Measurements from ENCODE around the gene LRFN5.
"Not testable (repeated sequence)": the region's sequence is repeated elsewhere in the genome, so short reads cannot be mapped to it uniquely, and the experiment has no call there.

Gene LRFN5

DNA sequence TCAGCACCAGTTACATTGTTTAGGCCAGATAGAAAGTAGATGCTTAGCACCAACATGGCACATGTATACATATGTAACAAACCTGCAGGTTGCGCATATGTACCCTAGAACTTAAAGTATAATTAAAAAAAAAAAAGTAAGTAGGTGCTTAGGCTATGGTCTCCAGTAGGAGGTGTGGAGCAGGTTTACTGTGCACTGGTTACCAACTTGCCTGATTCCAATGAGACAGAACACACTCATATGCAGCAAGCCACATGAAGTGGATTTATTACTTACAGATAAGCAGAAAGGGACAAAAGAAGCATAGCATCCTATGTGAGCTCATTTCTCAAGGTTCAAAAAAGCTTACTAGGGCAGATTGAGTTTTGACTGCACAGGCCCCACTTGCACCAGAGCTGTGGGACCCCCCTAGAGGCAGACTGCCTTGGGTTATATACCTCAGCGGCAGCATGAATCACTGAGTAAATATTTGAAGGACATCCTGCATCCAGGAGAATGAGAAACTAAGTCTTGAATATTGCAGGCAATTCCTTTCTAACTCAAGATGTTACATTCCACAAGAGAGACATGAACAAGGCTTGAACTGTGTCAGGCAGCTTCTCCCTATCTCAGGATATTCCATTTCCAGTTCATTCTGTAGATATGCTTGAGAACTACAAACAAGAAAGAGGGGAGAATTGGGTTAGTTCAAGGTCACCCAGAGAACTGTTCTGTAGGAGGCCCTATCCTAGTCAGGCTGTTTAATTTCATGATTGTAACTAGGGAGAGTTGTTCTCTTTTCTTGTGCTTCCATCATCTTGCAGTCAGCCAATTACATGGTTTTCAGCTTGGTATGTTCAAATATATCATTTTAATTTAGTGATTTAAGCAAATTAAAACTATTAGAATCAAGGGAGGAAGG is 30.1 kb downstream of the LRFN5 start:
- FAIRE-seq, result no peak
- DNase-seq (ENCODE audit: low spot score), result peak; percentile 4

DNA sequence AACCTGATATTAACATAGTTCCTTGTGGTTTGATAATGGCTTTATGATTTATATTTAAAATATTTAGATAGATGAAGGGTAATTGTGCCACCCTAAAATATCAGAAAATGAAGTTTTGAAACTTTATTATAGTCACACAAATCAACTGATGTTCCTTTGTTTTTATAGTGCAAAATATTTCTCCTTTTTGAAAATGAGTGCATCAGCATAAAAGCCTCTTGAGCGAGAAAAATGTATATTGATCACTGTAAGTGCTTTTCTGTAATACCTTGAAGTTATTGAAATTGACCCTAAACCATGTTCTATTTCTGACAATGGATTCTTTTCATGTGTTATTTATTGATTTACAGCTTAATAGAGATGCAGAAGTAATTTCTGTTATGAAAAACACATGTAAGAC is 35.0 kb downstream of the LRFN5 start:
- DNase-seq (ENCODE audit: low spot score) (no peak), FAIRE-seq (no peak)

DNA sequence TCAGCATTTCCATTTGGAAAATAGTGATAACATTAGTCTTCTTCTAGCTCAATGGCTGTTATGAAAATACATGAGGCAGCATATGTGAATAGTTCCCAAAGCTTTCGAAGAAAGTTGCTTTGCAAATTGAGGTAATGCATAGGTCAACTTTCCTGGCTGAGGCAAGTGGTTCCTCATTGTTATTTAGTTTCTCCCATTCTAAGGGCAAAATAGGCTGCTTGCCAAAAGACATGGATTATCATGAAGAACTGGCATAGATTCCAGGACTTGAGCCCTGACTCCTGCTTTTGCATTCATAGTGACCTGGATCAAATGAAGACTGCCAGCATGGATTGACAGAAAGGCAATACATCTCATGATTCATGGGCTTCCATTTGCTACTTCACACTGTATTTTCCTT is 35.7 kb downstream of the LRFN5 start:
- DNase-seq (ENCODE audit: low spot score), result no peak
- FAIRE-seq, result no peak

DNA sequence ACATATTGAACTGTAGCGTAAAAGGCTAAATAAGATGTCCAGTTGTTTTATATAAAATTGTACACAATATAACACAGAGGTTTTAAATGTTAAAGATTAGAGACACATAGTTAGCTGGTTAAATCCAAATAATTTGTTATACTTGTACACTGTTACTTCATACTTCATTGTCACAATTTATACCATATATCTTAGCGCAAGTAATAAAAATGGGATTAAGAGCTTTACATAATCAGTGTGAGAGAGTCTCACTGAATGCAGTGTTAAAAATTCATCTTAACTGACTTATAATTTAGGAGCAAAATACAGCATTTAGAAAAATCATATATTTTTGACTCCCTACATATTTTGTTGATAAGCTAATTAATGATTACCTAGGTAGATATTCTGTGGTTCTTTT is 36.1 kb downstream of the LRFN5 start:
- FAIRE-seq (no peak), DNase-seq (ENCODE audit: low spot score) (no peak)

- no peak for DNase-seq (ENCODE audit: low spot score)
- no peak for FAIRE-seq
Measured at GRCh38 chr14:41644606-41645005, 37.9 kb downstream of the LRFN5 start.

DNA sequence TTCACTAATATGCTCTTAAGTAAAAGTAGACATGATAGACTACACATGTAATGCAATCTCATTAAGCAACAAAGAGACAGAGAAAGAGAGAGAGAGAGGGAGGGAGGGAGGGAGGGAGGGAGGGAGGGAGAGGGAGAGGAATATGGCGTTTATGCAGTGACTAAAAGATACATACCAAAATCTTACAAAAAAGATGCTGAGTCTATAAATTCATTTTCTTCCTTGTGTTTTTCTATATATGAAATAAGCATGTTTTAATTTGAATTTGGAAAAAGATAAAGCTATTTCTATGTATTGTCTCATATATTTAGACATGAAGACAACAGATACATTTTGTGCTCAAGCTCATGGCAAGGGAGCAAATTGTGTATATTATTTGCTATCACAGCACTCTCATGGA is 44.1 kb downstream of the LRFN5 start:
- FAIRE-seq (no peak), DNase-seq (ENCODE audit: low spot score) (no peak)

- no peak for DNase-seq (ENCODE audit: low spot score)
- FAIRE-seq, result no peak
Measured at GRCh38 chr14:41654196-41654595, 47.5 kb downstream of the LRFN5 start.

DNA sequence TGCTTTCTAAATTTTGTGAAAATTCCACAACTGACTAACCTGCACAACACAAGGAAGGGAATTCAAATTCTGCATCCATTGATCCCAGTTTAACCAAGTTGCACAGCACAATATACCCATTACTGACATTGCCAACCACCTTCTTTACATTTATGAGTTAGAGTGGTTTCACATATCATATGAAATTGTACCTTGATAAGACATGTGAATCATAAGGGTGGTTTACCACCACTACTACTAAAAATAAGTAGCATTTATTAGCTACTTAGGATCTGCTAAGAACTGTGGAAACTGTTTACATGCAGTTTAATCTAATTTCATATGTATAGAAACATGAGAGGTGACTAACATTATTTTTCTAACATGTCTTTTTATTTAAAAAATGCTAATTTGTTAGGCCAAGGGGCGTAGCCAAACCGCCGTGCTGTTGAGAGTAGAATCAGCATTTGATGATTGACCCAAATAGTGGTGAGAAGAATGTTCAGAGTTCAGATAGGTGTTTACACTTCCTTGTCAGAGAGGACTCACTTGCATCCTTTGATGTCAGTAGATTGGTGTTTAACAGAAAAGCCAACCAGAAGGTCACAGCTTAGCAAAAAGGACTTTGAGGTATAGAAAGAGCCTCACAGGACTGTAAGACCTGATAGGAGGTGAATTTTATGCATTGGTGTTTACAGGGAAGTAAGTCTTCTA is 56.2 kb downstream of the LRFN5 start:
- no peak for DNase-seq (ENCODE audit: low spot score)

DNA sequence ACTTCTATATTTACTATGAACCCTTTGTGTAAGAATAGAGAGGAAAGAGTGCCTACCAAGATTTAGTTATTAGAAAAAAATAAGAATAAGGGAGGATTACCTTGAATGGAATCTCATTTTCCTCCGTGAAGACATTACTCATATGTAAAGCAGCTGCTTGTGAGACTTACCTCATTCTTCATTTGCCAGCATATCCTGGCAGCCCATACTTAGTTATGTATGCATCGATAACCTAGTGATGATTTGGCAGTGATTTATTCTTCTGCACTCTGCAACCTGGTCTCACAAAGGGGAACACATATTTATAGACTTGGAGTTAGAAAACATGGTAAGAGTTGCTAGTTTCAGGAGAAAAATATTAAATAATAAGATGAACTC is 56.8 kb downstream of the LRFN5 start:
- DNase-seq (ENCODE audit: low spot score) (no peak), FAIRE-seq (no peak)

More for the DNA sequence above, 56.2 kb downstream of the LRFN5 start:
- no peak for FAIRE-seq

- DNase-seq (ENCODE audit: low spot score) (no peak), FAIRE-seq (no peak)
Measured at GRCh38 chr14:41666301-41666700, 59.6 kb downstream of the LRFN5 start.

DNA sequence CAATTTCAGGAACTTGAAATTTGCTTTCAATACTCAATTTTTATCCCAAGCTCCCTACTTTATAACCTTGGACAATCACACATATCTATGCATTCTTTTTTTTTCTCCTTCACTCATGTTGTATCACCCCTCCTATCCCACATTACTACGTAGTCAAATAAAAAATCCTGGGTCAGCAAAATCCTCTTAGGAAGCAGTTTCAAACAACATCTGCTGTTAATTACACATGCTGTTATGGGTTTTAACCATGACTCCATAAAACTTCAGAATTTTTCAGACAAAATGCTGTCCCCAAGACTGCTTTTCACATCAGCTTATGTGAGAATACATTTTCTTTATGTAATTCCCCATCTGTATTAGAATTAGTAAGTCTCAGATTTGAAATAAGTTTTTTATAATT is 61.7 kb downstream of the LRFN5 start:
- no peak for FAIRE-seq

DNA sequence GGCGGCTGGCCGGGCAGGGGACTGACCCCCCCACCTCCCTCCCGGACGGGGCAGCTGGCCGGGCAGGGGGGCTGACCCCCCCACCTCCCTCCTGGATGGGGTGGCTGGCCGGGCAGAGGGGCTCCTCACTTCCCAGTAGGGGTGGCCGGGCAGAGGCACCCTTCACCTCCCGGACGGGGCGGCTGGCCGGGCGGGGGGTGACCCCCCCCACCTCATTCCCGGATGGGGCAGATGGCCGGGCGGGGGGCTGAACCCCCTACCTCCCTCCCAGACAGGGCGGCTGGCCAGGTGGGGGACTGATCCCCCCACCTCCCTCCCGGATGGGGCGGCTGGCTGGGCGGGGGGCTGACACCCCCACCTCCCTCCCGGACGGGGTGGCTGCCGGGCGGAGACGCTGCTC is 66.9 kb downstream of the LRFN5 start:
- not testable (repeated sequence) for DNase-seq (ENCODE audit: low spot score); FAIRE-seq

More for the DNA sequence above, 61.7 kb downstream of the LRFN5 start:
- DNase-seq (ENCODE audit: low spot score), result no peak

DNA sequence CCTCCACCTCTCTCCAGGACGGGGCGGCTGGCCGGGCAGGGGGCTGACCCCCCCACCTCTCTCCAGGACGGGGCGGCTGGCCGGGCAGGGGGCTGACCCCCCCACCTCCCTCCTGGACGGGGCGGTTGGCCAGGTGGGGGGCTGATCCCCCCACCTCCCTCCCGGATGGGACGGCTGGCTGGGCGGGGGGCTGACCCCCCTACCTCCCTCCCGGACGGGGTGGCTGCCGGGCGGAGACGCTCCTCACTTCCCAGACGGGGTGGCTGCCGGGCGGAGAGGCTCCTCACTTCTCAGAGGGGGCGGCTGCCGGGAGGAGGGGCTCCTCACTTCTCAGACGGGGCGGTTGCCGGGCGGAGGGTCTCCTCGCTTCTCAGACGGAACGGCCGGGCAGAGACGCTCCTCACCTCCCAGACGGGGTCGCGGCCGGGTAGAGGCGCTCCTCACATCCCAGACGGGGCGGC is 67.9 kb downstream of the LRFN5 start:
- not testable (repeated sequence) for DNase-seq (ENCODE audit: low spot score); FAIRE-seq

- DNase-seq (ENCODE audit: low spot score), result no peak
- FAIRE-seq, result no peak
Measured at GRCh38 chr14:41699486-41699885, 92.8 kb downstream of the LRFN5 start.

DNA sequence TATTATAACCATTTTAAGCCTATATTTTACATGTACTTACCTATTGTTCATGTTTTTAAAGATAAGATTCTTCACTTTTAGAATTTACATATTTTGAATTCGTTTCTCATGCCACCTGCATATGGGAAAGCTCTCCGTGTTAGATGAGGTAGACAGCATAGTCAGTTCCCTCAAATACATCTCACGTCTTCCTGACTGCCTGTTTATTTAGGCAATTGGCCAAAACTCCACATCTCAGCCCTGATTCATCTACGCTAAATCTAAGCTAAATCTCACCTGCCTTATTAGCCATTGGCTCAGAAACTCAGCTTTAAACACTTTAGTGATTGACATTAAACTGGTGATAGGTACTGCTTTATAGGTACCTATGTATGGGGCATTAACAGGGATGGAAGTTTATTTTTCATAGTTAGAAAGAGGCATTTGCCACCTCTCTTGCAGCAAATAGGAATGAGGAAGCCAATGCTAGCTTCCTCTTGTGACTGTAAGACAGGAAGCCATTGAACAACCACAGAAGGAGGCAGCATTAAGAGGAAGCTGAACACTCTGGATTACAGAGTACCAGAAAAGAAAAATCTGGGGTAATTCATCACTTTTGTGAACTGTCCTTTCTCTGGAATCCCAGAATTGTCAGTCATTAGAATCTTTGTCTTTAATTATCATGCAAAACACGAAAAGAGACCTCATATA is 111.9 kb downstream of the LRFN5 start:
- DNase-seq (ENCODE audit: low spot score) (no peak), FAIRE-seq (no peak)

GRCh38 chr14:41739203-41739602 is 132.5 kb downstream of the LRFN5 start:
- FAIRE-seq, result no peak
- DNase-seq (ENCODE audit: low spot score), result no peak

DNA sequence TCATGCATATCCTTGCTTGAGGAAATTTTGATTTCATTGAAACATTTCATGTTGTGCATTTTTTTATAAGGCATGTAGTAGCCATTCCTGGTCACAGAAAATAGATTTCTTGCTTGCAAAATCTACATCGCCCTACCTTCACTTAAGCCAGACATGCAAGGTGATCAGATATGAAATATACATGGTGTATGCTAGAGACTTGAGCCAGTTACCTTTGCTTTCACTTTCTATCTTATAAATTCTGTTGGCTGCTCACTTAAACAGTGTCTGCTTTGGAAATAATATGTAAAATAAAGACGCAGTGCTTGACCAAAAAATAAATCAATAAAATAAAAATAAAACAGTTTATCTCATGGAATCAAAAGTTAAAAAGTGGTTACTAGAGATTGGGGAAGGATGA is 136.5 kb downstream of the LRFN5 start:
- DNase-seq (ENCODE audit: low spot score) (no peak), FAIRE-seq (no peak)

DNA sequence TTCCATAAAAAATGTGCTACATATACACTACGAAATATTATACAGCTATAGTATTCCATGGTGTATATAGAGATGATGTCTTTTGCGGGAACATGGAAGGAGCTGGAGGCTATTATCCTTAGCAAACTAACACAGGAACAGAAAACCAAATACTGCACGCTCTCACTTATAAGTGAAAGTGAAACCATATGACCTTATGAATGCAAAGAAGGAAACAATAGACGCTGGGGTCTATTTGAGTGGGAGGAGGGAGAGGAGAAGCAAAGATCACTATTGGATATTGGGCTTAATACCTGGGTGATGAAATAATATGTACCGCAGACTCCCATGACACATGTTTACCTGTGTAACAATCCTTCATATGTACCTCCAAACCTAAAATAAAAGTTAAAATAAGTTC is 142.8 kb downstream of the LRFN5 start:
- FAIRE-seq, result no peak
- DNase-seq (ENCODE audit: low spot score), result no peak

DNA sequence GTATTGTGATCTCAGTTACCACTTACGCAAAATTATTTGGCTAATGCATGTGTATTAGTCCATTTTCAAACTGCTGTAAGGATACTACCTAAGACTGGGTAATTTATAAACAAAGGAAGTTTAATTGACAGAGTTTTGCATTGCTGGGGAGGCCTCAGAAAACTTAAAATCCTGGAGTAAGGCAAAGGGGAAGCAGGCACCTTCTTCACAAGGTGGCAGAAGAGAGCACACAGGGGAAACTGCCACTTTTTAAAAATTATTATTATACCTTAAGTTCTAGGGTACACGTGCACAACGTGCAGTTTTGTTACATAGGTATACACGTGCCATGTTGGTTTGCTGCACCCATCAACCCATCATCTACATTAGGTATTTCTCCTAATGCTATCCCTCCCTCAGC is 143.9 kb downstream of the LRFN5 start:
- not testable (repeated sequence) for FAIRE-seq; DNase-seq (ENCODE audit: low spot score)

DNA sequence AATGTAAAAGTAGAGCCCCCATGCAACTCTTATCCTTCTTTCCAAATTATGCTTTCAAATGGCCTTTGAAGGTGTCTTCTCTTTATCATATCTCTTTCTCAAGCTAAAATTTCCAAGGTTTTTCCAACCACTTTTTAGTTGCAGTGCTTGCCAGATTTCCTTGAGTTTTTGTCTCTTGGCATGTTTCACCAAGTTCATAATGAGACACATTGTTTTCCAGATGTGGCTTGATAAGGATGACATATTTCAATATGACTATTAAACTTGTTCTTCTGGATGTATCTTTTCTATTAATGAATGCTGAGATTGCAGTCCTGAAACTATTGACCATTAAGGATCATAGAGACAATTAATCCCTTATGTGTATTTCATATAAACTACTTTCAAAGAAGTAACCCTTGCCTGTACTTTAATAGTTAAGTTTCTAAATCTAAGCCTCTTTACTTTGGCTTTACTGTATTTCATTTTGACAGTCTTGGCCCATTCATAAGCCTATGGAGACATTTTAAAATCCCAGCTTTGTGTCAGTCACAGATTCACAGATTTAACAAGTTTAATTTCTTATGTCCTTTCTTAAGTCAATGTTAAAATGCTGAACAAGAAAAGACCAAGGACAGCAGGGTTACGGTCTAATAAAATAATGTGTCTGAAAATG is 151.5 kb downstream of the LRFN5 start:
- DNase-seq (ENCODE audit: low spot score) (no peak), FAIRE-seq (no peak)

DNA sequence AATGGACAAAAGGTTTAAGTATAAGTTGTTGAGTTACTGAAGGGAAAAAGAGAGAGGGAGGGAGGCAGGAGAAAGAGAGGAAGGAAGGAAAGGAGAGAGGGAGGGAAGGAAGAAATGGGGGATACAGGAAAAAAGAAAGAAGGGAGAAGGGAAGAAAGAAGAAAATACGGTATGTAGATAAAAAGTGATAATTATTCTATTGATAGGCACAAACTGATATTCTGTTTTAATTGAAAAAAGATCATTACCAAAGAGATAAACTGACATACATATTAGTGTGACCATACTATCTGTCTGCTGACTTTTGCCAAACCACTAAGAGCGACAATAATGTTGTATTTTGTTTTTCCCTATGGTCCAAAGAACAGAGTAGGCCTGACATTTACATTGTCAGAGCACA is 154.5 kb downstream of the LRFN5 start:
- DNase-seq (ENCODE audit: low spot score) (no peak), FAIRE-seq (no peak)

DNA sequence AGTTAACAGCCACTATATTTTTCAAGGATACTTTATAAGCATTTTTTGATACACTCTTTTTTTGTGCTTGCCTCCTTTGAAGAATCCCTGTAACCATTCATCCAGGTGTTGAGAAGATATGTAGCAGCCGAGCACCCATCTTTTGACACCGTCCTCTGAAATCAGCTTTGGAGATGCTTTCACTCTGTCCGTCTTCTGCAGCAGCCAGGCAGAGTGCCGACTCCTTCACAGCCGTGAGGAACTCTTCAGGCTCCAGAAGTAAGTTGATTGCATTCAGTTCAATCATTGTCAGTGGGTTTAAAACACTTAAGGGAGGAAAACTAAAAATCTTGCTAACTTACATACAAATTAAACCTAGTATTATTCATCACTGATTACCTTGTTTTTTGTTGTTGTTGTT is 160.1 kb downstream of the LRFN5 start:
- no peak for DNase-seq (ENCODE audit: low spot score)
- no peak for FAIRE-seq

Data from urothelium cell line (cell line).